OCI-LY1 (cell line): ENCODE measurements around the gene TCIRG1.

Source experiments
- EZH2 ChIP-seq: fragments of 200-600 bp; sonication (generic), shearing (Covaris generic); IDR thresholded peaks from 2 replicates; pipeline ENCODE4 v1.8.0; 2017; ENCODE audit warnings: borderline replicate concordance, mixed run types, mild to moderate bottlenecking, antibody characterized with exemption, low read length, moderate library complexity, mixed read lengths
- TF ChIP-seq, protein P1 (sequence below): fragments of 200-600 bp; sonication (generic), shearing (Covaris generic); IDR thresholded peaks from 2 replicates; pipeline ENCODE4 v1.5.1; 2017; ENCODE audit warnings: mild to moderate bottlenecking, antibody characterized with exemption, low read length, moderate library complexity, mixed read lengths

DNA sequence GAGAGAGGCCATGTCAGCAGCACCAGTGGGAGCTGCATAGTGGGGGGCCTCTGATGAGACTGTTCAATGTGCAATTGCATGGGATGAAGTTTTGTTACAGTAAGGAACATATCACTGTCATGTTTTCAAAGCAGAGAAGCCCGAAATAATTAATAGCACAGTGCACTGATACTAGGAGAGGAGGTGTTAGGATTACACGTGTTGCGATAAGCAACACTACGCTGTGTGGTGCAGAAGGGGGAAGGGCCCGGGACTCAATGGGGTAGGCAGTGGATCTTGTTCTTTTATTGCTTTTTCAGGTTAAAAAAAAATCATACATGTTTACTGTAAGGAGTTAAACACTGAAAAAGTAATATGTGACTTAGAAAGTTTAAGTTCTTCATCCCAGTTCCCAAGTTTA is 29.2 kb downstream of the TCIRG1 start:
- TF ChIP-seq, protein P1, sequence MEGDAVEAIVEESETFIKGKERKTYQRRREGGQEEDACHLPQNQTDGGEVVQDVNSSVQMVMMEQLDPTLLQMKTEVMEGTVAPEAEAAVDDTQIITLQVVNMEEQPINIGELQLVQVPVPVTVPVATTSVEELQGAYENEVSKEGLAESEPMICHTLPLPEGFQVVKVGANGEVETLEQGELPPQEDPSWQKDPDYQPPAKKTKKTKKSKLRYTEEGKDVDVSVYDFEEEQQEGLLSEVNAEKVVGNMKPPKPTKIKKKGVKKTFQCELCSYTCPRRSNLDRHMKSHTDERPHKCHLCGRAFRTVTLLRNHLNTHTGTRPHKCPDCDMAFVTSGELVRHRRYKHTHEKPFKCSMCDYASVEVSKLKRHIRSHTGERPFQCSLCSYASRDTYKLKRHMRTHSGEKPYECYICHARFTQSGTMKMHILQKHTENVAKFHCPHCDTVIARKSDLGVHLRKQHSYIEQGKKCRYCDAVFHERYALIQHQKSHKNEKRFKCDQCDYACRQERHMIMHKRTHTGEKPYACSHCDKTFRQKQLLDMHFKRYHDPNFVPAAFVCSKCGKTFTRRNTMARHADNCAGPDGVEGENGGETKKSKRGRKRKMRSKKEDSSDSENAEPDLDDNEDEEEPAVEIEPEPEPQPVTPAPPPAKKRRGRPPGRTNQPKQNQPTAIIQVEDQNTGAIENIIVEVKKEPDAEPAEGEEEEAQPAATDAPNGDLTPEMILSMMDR, result no peak
- TF ChIP-seq EZH2, result no peak
